DOHH2 (cell line): ENCODE data around the gene NBAS.

Source experiments
- EZH2phosphoT487 ChIP-seq: fragments of 200-600 bp; sonication (generic); IDR thresholded peaks from 2 replicates; pipeline ENCODE4 v1.6.1; 2017; ENCODE audit warnings: borderline replicate concordance, mild to moderate bottlenecking, antibody characterized with exemption, low read length, moderate library complexity, mixed read lengths
- TF ChIP-seq, protein P1 (sequence below): fragments of 200-600 bp; sonication (generic); IDR thresholded peaks from one replicate; pipeline ENCODE4 v1.5.1; 2014; ENCODE audit warnings: antibody characterized with exemption, mild to moderate bottlenecking, low read depth, low read length; ENCODE audit not compliant: poor library complexity, severe bottlenecking

DNA sequence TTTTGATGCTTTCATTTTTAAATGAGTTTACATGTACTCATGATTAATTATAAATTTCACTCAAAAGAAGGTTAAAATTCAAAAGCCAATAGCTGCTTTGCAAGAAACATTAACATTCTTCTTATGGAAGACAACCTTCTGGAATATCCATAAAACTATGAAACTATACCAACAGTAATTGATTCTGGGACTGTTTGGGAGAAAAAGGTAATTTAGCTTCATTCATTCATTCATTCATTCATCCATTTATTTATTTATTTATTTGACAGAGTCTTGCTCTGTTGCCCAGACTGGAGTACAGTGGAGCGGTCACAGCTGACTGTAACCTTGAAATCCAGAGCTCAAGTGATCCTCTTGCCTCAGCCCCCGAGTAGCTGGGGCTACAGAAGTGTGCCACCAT is 110.3 kb downstream of the NBAS start:
- TF ChIP-seq, protein P1, sequence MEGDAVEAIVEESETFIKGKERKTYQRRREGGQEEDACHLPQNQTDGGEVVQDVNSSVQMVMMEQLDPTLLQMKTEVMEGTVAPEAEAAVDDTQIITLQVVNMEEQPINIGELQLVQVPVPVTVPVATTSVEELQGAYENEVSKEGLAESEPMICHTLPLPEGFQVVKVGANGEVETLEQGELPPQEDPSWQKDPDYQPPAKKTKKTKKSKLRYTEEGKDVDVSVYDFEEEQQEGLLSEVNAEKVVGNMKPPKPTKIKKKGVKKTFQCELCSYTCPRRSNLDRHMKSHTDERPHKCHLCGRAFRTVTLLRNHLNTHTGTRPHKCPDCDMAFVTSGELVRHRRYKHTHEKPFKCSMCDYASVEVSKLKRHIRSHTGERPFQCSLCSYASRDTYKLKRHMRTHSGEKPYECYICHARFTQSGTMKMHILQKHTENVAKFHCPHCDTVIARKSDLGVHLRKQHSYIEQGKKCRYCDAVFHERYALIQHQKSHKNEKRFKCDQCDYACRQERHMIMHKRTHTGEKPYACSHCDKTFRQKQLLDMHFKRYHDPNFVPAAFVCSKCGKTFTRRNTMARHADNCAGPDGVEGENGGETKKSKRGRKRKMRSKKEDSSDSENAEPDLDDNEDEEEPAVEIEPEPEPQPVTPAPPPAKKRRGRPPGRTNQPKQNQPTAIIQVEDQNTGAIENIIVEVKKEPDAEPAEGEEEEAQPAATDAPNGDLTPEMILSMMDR: no peak
- TF ChIP-seq EZH2phosphoT487: no peak
